DND-41 (cell line): Measurements from ENCODE around the gene OR6B3.

Source experiments
- EZH2 ChIP-seq: IDR thresholded peaks from 3 replicates; pipeline ENCODE4 v1.6.1; 2012; ENCODE audit warnings: borderline replicate concordance, low read depth, mild to moderate bottlenecking, moderate library complexity, low read length, inconsistent platforms; ENCODE audit not compliant: severe bottlenecking
- TF ChIP-seq, protein P1 (sequence below): IDR thresholded peaks from 2 replicates; pipeline ENCODE4 v1.5.1; 2012; ENCODE audit warnings: borderline replicate concordance, low read length, moderate library complexity, mild to moderate bottlenecking; ENCODE audit not compliant: poor library complexity, severe bottlenecking; ENCODE audit errors: extremely low read depth

DNA sequence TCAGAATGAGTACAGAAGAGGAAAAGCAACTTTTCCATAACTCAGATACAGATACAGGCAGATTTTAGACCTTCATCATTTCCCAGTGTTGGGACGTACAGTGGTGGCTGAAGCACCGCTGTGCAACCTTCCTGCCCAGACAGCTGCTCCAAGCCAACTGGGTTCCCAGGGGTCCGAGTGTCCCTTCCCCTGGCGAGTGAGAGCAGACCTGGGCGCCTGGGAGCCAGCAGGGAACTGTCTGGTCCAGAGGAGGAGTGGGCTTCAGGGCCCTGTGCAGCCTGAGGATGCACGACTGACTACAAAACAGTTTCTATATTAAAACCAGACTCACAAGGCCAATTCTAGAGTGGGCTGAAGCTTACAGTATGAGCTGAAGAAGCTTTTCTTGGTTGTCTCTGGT lies 12.0 kb downstream of the OR6B3 start:
- TF ChIP-seq, protein P1, sequence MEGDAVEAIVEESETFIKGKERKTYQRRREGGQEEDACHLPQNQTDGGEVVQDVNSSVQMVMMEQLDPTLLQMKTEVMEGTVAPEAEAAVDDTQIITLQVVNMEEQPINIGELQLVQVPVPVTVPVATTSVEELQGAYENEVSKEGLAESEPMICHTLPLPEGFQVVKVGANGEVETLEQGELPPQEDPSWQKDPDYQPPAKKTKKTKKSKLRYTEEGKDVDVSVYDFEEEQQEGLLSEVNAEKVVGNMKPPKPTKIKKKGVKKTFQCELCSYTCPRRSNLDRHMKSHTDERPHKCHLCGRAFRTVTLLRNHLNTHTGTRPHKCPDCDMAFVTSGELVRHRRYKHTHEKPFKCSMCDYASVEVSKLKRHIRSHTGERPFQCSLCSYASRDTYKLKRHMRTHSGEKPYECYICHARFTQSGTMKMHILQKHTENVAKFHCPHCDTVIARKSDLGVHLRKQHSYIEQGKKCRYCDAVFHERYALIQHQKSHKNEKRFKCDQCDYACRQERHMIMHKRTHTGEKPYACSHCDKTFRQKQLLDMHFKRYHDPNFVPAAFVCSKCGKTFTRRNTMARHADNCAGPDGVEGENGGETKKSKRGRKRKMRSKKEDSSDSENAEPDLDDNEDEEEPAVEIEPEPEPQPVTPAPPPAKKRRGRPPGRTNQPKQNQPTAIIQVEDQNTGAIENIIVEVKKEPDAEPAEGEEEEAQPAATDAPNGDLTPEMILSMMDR: no peak
- no peak for TF ChIP-seq EZH2
